Fibroblast of skin of left quadriceps (primary cell): Measurements from ENCODE around the gene CACNA2D4.

Source experiments
- DNase-seq, 2 experiments: peaks; one replicate each; pipeline ENCODE4 v3.0.0-alpha.2; 2013; ENCODE audit warnings: low read depth in 2 of 2

Gene CACNA2D4

GRCh38 chr12:1933342-1934051 is 15.0 kb upstream of the CACNA2D4 start:
- no peak for DNase-seq

GRCh38 chr12:1932264-1932777 is 13.9 kb upstream of the CACNA2D4 start:
- no peak for DNase-seq

- DNase-seq: no peak
Measured at GRCh38 chr12:1931642-1932041, 13.2 kb upstream of the CACNA2D4 start.

GRCh38 chr12:1930803-1931597 is 12.5 kb upstream of the CACNA2D4 start:
- DNase-seq: no peak

- no peak for DNase-seq
Measured at GRCh38 chr12:1929985-1930802, 11.7 kb upstream of the CACNA2D4 start.

- no peak for DNase-seq
Measured at GRCh38 chr12:1929241-1929984, 11.0 kb upstream of the CACNA2D4 start.

- no peak for DNase-seq
Measured at GRCh38 chr12:1928439-1929121, 10.1 kb upstream of the CACNA2D4 start.

GRCh38 chr12:1927751-1928351 is 9.4 kb upstream of the CACNA2D4 start:
- no peak for DNase-seq

- DNase-seq: no peak
Measured at GRCh38 chr12:1927051-1927680, 8.7 kb upstream of the CACNA2D4 start.

GRCh38 chr12:1926251-1926657 is 7.8 kb upstream of the CACNA2D4 start:
- DNase-seq: no peak

- no peak for DNase-seq
Measured at GRCh38 chr12:1925684-1926006, 7.2 kb upstream of the CACNA2D4 start.

GRCh38 chr12:1924996-1925683 is 6.7 kb upstream of the CACNA2D4 start:
- no peak for DNase-seq

GRCh38 chr12:1922985-1923384 is 4.5 kb upstream of the CACNA2D4 start:
- no peak for DNase-seq

- no peak for DNase-seq
Measured at GRCh38 chr12:1922075-1922709, 3.7 kb upstream of the CACNA2D4 start.

- DNase-seq: no peak
Measured at GRCh38 chr12:1920971-1921370, 2.5 kb upstream of the CACNA2D4 start.

GRCh38 chr12:1920436-1920835 is 2.0 kb upstream of the CACNA2D4 start:
- DNase-seq: no peak

GRCh38 chr12:1919763-1920162 is 1.3 kb upstream of the CACNA2D4 start:
- no peak for DNase-seq

GRCh38 chr12:1919284-1919683 is 832 bp upstream of the CACNA2D4 start:
- DNase-seq: no peak

GRCh38 chr12:1918884-1919236 is 408 bp upstream of the CACNA2D4 start:
- DNase-seq: no peak
